K562 (cell line): ENCODE data around the gene RNF180.

ENCODE experiments used
- FOXJ3 ChIP-seq: sonication (generic); formaldehyde crosslinking; IDR thresholded peaks from 2 replicates; pipeline ENCODE4 v1.4.0; 2020; ENCODE audit warnings: mild to moderate bottlenecking, missing genetic modification reagents
- KAT8 ChIP-seq: fragments of 450-650 bp; IDR thresholded peaks from 2 replicates; pipeline ENCODE4 v1.6.1; 2016; ENCODE audit warnings: low read depth, mild to moderate bottlenecking
- RFX5 ChIP-seq: IDR thresholded peaks from 2 replicates; pipeline ENCODE4 v1.6.1; 2011; ENCODE audit warnings: low read depth, mild to moderate bottlenecking, improper control_type of control experiment, low read length
- TF ChIP-seq, protein P1 (sequence below), 3 experiments: IDR thresholded peaks in 2 of 3; conservative IDR thresholded peaks in 1 of 3; 2 replicates each; pipeline ENCODE4 v1.5.1; 2011 to 2012; ENCODE audit warnings: low read length in 3 of 3, mild to moderate bottlenecking in 3 of 3, control low read depth in 2 of 3, improper control_type of control experiment in 1 of 3, inconsistent platforms in 1 of 3, low read depth in 1 of 3, mixed read lengths in 1 of 3, moderate library complexity in 1 of 3; ENCODE audit not compliant: insufficient read depth in 2 of 3
- TF ChIP-seq, protein P2 (sequence below): sonication (generic); formaldehyde crosslinking; IDR thresholded peaks from 2 replicates; pipeline ENCODE4 v1.8.0; 2022; ENCODE audit warnings: missing genetic modification reagents, mild to moderate bottlenecking, borderline replicate concordance
- TF ChIP-seq, protein P3 (sequence below), 2 experiments: IDR thresholded peaks; 2 replicates each; pipeline ENCODE4 v1.6.1; 2011; ENCODE audit warnings: borderline replicate concordance in 1 of 2, control low read depth in 1 of 2, low read depth in 1 of 2, low read length in 1 of 2, mild to moderate bottlenecking in 1 of 2, mixed read lengths in 1 of 2, moderate library complexity in 1 of 2; ENCODE audit not compliant: insufficient read depth in 1 of 2, insufficient read length in 1 of 2, poor library complexity in 1 of 2, severe bottlenecking in 1 of 2; ENCODE audit errors: extremely low read depth in 1 of 2
- TF ChIP-seq, protein P4 (sequence below): sonication (generic); formaldehyde crosslinking; IDR thresholded peaks from 2 replicates; pipeline ENCODE4 v1.9.0; 2022; ENCODE audit warnings: mild to moderate bottlenecking, missing genetic modification reagents

DNA sequence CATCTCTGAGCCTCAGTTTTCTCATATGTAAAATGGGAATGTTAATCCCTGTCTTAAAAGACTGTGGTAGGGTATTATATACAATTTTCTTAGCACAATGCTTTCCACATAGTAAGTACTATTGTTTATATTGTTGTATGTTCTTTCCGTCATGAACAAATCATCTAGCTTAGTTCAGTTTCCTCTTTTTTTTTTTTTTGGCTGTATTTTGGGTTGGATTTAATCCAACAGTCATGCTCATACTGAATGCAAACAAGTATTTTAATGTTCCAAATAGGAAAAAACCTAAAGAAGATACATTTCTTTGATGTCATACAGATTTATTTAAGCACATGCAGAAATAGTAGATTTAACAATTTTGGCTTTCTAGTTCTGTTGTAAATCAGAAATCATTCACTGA lies 95.1 kb downstream of the RNF180 start:
- TF ChIP-seq KAT8: no peak
- TF ChIP-seq, protein P1, sequence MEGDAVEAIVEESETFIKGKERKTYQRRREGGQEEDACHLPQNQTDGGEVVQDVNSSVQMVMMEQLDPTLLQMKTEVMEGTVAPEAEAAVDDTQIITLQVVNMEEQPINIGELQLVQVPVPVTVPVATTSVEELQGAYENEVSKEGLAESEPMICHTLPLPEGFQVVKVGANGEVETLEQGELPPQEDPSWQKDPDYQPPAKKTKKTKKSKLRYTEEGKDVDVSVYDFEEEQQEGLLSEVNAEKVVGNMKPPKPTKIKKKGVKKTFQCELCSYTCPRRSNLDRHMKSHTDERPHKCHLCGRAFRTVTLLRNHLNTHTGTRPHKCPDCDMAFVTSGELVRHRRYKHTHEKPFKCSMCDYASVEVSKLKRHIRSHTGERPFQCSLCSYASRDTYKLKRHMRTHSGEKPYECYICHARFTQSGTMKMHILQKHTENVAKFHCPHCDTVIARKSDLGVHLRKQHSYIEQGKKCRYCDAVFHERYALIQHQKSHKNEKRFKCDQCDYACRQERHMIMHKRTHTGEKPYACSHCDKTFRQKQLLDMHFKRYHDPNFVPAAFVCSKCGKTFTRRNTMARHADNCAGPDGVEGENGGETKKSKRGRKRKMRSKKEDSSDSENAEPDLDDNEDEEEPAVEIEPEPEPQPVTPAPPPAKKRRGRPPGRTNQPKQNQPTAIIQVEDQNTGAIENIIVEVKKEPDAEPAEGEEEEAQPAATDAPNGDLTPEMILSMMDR (IDR thresholded peaks at IDR 0.05 in 2 of 3, conservative IDR thresholded peaks at IDR 0.05 in 1 of 3; ENCODE audit: insufficient read depth in 2 of 3, low read depth in 1 of 3, low read length in 3 of 3): no peak
- no peak for TF ChIP-seq RFX5
- TF ChIP-seq, protein P2, sequence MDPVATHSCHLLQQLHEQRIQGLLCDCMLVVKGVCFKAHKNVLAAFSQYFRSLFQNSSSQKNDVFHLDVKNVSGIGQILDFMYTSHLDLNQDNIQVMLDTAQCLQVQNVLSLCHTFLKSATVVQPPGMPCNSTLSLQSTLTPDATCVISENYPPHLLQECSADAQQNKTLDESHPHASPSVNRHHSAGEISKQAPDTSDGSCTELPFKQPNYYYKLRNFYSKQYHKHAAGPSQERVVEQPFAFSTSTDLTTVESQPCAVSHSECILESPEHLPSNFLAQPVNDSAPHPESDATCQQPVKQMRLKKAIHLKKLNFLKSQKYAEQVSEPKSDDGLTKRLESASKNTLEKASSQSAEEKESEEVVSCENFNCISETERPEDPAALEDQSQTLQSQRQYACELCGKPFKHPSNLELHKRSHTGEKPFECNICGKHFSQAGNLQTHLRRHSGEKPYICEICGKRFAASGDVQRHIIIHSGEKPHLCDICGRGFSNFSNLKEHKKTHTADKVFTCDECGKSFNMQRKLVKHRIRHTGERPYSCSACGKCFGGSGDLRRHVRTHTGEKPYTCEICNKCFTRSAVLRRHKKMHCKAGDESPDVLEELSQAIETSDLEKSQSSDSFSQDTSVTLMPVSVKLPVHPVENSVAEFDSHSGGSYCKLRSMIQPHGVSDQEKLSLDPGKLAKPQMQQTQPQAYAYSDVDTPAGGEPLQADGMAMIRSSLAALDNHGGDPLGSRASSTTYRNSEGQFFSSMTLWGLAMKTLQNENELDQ (CRISPR knock-in tag): no peak
- TF ChIP-seq, protein P3, sequence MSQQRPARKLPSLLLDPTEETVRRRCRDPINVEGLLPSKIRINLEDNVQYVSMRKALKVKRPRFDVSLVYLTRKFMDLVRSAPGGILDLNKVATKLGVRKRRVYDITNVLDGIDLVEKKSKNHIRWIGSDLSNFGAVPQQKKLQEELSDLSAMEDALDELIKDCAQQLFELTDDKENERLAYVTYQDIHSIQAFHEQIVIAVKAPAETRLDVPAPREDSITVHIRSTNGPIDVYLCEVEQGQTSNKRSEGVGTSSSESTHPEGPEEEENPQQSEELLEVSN (IDR thresholded peaks at IDR 0.05; ENCODE audit: borderline replicate concordance in 1 of 2, extremely low read depth in 1 of 2, insufficient read depth in 1 of 2, insufficient read length in 1 of 2, low read depth in 1 of 2, low read length in 1 of 2, poor library complexity in 1 of 2, severe bottlenecking in 1 of 2): no peak
- TF ChIP-seq, protein P4, sequence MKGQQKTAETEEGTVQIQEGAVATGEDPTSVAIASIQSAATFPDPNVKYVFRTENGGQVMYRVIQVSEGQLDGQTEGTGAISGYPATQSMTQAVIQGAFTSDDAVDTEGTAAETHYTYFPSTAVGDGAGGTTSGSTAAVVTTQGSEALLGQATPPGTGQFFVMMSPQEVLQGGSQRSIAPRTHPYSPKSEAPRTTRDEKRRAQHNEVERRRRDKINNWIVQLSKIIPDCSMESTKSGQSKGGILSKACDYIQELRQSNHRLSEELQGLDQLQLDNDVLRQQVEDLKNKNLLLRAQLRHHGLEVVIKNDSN (CRISPR knock-in tag): no peak
- no peak for TF ChIP-seq FOXJ3
